ENCODE results near the gene ZCWPW1. TPM values are rescaled to one million over a fixed set of nuclear protein-coding genes. Genes with fewer than 3 reads are reported as not detected.
A peak's percentile ranks its signal among the peaks of the same experiment; 100 is the strongest.

Gene ZCWPW1
- total RNA-seq, 1 donor from 2014 or later, result 3.8 TPM

DNA sequence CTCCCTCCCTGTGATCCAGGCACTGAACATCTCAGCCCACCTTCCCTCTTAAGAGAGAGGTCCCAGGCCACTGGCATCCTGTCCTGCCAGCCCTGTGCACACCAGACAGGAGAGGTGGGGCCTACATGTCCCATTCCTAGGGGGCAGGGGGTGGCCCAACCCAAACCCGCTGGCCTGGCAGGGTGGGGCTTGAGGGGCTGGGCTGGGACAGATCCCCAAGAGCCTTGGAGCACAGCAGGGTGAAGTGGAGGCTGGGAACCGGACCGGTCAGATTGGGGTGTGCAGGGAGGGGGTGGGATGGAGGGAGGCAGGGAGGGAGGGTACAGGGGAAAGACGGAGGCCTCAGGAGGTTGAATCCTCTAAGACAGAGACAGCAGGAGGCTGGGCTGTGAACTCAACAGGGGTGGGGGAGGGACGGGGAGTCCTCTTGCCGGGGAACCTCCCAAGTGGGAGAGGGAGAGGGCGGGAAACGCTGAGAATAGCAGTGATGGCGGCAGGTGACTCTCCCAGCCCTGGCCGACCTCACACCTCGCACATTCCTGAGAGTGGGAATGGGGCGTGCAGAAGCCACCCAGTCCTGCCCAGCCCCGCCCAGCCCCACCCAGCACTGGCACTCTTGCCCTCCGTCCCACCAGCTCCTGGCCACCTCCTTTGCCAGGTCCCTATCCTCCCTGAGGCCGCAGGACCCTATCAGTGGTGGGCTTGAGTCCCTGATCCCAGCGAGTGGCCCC lies 43.8 kb upstream of the ZCWPW1 start:
- H3K4me3 ChIP-seq (ENCODE audit: low read depth, low read length), result no peak overlapping the region
- no peak for DNase-seq (ENCODE audit: low read depth)
- TF ChIP-seq CTCF (conservative IDR thresholded peaks at IDR 0.05; ENCODE audit: low read depth, low read length), result no peak

- H3K4me3 ChIP-seq (ENCODE audit: low read depth, low read length), result no peak overlapping the region
- DNase-seq (ENCODE audit: low read depth), result no peak
- no peak for TF ChIP-seq CTCF (conservative IDR thresholded peaks at IDR 0.05; ENCODE audit: low read depth, low read length)
Measured at GRCh38 chr7:100471021-100471420, 42.5 kb upstream of the ZCWPW1 start.

DNA sequence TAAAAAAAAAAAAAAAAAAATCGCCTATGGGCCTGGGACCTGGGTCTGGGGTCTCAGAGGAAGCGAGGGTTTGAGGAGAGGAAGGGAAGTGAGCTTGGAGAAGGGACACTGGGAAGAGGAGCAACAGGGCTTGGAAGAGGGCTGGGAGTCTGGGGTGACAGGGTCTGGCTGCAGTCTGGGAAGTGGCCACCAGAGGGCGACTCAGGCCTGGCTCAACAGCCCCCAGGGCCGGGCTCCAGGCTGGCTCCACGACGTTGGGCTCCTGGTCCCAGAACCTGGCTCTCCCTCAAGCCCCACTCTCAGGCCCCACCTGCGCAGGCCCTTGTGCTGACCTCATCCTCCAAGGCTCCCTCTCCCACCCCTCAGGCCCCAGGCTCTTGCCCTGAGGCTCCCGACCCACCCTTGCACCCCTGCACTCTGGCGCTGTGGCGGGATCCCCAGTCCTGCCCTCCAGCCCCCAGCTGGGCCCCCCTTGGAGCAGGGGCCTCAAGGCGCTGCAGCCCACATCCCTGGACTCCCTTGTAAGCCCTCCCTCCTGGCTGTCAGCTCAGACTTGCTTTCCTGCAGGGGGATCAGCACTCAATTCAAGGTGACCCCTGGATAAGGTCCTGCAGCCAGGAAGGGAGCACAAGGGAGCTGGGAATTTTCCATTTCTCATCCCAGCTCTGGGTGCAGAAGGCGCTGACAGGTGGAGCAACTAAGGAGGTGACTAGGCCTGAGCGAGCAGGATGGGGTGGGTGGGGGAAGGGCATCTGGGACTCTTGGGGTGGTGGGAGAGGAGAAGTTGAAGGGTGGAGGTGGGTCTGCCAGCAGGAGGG lies 40.9 kb upstream of the ZCWPW1 start:
- peak; percentile 92 for TF ChIP-seq CTCF (conservative IDR thresholded peaks at IDR 0.05; ENCODE audit: low read depth, low read length)
- no peak for DNase-seq (ENCODE audit: low read depth)
- no peak overlapping the region for H3K4me3 ChIP-seq (ENCODE audit: low read depth, low read length)

GRCh38 chr7:100467638-100468373 lies 39.3 kb upstream of the ZCWPW1 start:
- no peak overlapping the region for H3K4me3 ChIP-seq (ENCODE audit: low read depth, low read length)
- no peak for TF ChIP-seq CTCF (conservative IDR thresholded peaks at IDR 0.05; ENCODE audit: low read depth, low read length)
- no peak for DNase-seq (ENCODE audit: low read depth)

DNA sequence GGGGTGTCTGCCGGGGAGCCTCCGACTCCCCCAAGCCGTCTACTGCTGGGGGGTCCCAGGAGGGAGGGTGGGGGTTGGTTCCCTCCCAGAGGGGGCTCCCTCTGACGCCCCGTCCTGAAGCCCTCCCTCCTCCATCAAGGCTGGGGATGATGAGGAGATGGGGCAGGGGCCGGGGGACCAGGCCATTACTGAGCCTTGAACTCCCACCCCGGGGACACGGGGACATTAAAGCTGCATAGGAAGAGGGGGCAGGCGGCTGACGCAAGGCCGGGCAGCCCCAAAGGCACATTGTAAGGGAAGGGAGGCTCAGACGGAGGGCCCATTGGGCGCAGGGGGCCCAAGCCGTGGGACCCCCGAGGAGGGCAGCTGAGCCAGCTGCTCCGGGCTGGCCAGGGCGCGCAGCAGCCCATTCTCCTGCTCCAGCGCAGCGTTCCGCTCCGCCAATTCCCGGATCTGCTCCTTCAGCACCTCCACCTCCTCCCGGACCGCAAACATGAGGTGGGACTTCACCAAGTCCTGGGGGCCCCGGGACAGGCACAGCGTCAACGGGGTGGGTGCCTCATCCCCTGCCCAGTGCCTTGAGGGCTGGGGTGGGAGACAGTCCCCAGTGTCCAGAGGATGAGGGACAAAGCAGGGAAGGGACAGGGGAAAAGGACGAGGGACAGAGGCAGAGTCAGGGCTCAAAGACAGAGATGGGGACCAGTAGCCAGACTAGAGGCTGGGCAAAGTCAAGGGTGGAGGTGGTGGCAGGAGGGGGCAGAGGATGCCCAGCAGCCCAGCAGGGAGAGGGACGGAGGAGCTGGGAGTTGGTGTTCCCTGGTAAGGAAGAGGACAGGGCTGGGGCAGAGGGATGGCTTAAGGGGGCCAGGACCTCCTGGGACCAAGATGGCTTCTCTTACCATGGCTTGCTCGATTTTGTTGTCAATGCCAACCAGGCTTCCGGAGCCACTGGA lies 38.4 kb upstream of the ZCWPW1 start:
- DNase-seq (ENCODE audit: low read depth), result no peak
- no peak for TF ChIP-seq CTCF (conservative IDR thresholded peaks at IDR 0.05; ENCODE audit: low read depth, low read length)
- no peak overlapping the region for H3K4me3 ChIP-seq (ENCODE audit: low read depth, low read length)

GRCh38 chr7:100465702-100466311 lies 37.3 kb upstream of the ZCWPW1 start:
- no peak for DNase-seq (ENCODE audit: low read depth)
- TF ChIP-seq CTCF (conservative IDR thresholded peaks at IDR 0.05; ENCODE audit: low read depth, low read length), result peak; percentile 63
- H3K4me3 ChIP-seq (ENCODE audit: low read depth, low read length), result no peak overlapping the region

All from epithelial cell of proximal tubule (primary cell).